HepG2 (cell line): ENCODE measurements around the gene CDC42EP1. TPM values are rescaled to one million over a fixed set of nuclear protein-coding genes. Genes with fewer than 3 reads are reported as not detected.

Experiments used
- ARHGAP35 ChIP-seq: sonication (generic); formaldehyde crosslinking; IDR thresholded peaks from 2 replicates; pipeline ENCODE4 v1.9.0; 2022; ENCODE audit warnings: mild to moderate bottlenecking, inconsistent platforms, moderate library complexity, missing genetic modification reagents, borderline replicate concordance
- FOSL2 ChIP-seq: sonication (generic); formaldehyde crosslinking; IDR thresholded peaks from 2 replicates; pipeline ENCODE4 v1.4.0; 2020; ENCODE audit warnings: missing genetic modification reagents
- HNRNPH1 ChIP-seq: fragments of 200-400 bp; formaldehyde crosslinking; optimal IDR thresholded peaks from 2 replicates; pipeline ENCODE3; 2017; ENCODE audit warnings: mild to moderate bottlenecking, low read depth, low read length
- MLLT10 ChIP-seq: sonication (generic); formaldehyde crosslinking; IDR thresholded peaks from 2 replicates; pipeline ENCODE4 v1.4.0; 2020; ENCODE audit warnings: missing genetic modification reagents
- MXI1 ChIP-seq: IDR thresholded peaks from 3 replicates; pipeline ENCODE4 v1.6.1; 2012; ENCODE audit warnings: low read depth, low read length, inconsistent platforms, borderline replicate concordance
- POLR2AphosphoS5 ChIP-seq: IDR thresholded peaks from 2 replicates; pipeline ENCODE4 v1.6.1; 2012; ENCODE audit warnings: low read depth, low read length
- SALL1 ChIP-seq: sonication (generic); formaldehyde crosslinking; IDR thresholded peaks from 2 replicates; pipeline ENCODE4 v1.8.0; 2022; ENCODE audit warnings: mild to moderate bottlenecking, missing genetic modification reagents
- SAP130 ChIP-seq: IDR thresholded peaks from 2 replicates; pipeline ENCODE4 v1.6.1; 2016; ENCODE audit warnings: low read depth
- SP4 ChIP-seq: sonication (generic); formaldehyde crosslinking; IDR thresholded peaks from 2 replicates; pipeline ENCODE4 v1.8.1; 2023; ENCODE audit warnings: mild to moderate bottlenecking, missing genetic modification reagents
- SRSF9 ChIP-seq: fragments of 200-400 bp; formaldehyde crosslinking; IDR thresholded peaks from 2 replicates; pipeline ENCODE4 v1.6.1; 2018; ENCODE audit warnings: borderline replicate concordance, mild to moderate bottlenecking, low read depth, low read length; ENCODE audit not compliant: insufficient read depth, poor library complexity, severe bottlenecking
- ZIK1 ChIP-seq: sonication (generic); formaldehyde crosslinking; IDR thresholded peaks from 2 replicates; pipeline ENCODE4 v1.5.0; 2020; ENCODE audit warnings: mild to moderate bottlenecking, low read depth, missing genetic modification reagents, borderline replicate concordance
- ZNF20 ChIP-seq: sonication (generic); formaldehyde crosslinking; IDR thresholded peaks from 2 replicates; pipeline ENCODE4 v1.4.0; 2020; ENCODE audit warnings: mild to moderate bottlenecking, moderate library complexity, missing genetic modification reagents
- ZNF235 ChIP-seq: sonication (generic); formaldehyde crosslinking; IDR thresholded peaks from 2 replicates; pipeline ENCODE4 v1.8.1; 2023; ENCODE audit warnings: mild to moderate bottlenecking, missing genetic modification reagents, borderline replicate concordance
- ZNF33A ChIP-seq: sonication (generic); formaldehyde crosslinking; IDR thresholded peaks from 2 replicates; pipeline ENCODE4 v1.5.1; 2020; ENCODE audit warnings: missing genetic modification reagents, mild to moderate bottlenecking, moderate library complexity, borderline replicate concordance
- ZNF556 ChIP-seq: sonication (generic); formaldehyde crosslinking; IDR thresholded peaks from 2 replicates; pipeline ENCODE4 v1.4.0; 2020; ENCODE audit warnings: mild to moderate bottlenecking, missing genetic modification reagents, borderline replicate concordance
- ZNF616 ChIP-seq: sonication (generic); formaldehyde crosslinking; IDR thresholded peaks from 2 replicates; pipeline ENCODE4 v1.5.0; 2020; ENCODE audit warnings: low read depth, mild to moderate bottlenecking, missing genetic modification reagents
- polyA plus RNA-seq, 8 experiments: library from polyadenylated mRNA; depleted of rRNA in 3 of 8; stranded (reverse) in 7 of 8; unstranded in 1 of 8; fragments of >200 nt; fragmentation: Illumina TruSeq in 4 of 8; extraction: Trizol in 4 of 8; gene quantifications; 2 replicates each; pipeline versions ENCODE4 v1.2.1 to v1.2.3, GENCODE V29; 2011 to 2016; ENCODE audit warnings: low read depth in 4 of 8, missing spikeins in 1 of 8, mixed read lengths in 1 of 8; ENCODE audit not compliant: insufficient read depth in 1 of 8
- total RNA-seq, 5 experiments: library from RNA; depleted of rRNA; stranded (reverse); fragments of >200 nt; fragmentation: Illumina TruSeq; extraction: Trizol; gene quantifications; 2 replicates each; pipeline ENCODE4 v1.2.3, GENCODE V29; 2016; ENCODE audit warnings: low read depth in 1 of 5
- TF ChIP-seq, protein P1 (sequence below), 2 experiments: IDR thresholded peaks; 2 replicates each; pipeline ENCODE4 v1.6.1; 2011 to 2012; ENCODE audit warnings: low read length in 2 of 2, borderline replicate concordance in 1 of 2, low read depth in 1 of 2, mild to moderate bottlenecking in 1 of 2, moderate library complexity in 1 of 2
- TF ChIP-seq, protein P2 (sequence below): sonication (generic); formaldehyde crosslinking; IDR thresholded peaks from 2 replicates; pipeline ENCODE4 v1.5.0; 2020; ENCODE audit warnings: mild to moderate bottlenecking, missing genetic modification reagents, moderate library complexity
- TF ChIP-seq, protein P3 (sequence below): sonication (generic); formaldehyde crosslinking; IDR thresholded peaks from 2 replicates; pipeline ENCODE4 v1.8.1; 2023; ENCODE audit warnings: missing genetic modification reagents, inconsistent platforms, borderline replicate concordance
- TF ChIP-seq, protein P4 (sequence below): sonication (generic); formaldehyde crosslinking; IDR thresholded peaks from 2 replicates; pipeline ENCODE4 v1.4.0; 2020; ENCODE audit warnings: missing genetic modification reagents, mild to moderate bottlenecking, borderline replicate concordance

The CDC42EP1 gene
- total and polyA plus RNA-seq, 2 of the 13 experiments (the other 11 are each of a cell fraction or from before 2014, with no cell fraction given): 17.1 to 29.5 TPM

- TF ChIP-seq, protein P1, sequence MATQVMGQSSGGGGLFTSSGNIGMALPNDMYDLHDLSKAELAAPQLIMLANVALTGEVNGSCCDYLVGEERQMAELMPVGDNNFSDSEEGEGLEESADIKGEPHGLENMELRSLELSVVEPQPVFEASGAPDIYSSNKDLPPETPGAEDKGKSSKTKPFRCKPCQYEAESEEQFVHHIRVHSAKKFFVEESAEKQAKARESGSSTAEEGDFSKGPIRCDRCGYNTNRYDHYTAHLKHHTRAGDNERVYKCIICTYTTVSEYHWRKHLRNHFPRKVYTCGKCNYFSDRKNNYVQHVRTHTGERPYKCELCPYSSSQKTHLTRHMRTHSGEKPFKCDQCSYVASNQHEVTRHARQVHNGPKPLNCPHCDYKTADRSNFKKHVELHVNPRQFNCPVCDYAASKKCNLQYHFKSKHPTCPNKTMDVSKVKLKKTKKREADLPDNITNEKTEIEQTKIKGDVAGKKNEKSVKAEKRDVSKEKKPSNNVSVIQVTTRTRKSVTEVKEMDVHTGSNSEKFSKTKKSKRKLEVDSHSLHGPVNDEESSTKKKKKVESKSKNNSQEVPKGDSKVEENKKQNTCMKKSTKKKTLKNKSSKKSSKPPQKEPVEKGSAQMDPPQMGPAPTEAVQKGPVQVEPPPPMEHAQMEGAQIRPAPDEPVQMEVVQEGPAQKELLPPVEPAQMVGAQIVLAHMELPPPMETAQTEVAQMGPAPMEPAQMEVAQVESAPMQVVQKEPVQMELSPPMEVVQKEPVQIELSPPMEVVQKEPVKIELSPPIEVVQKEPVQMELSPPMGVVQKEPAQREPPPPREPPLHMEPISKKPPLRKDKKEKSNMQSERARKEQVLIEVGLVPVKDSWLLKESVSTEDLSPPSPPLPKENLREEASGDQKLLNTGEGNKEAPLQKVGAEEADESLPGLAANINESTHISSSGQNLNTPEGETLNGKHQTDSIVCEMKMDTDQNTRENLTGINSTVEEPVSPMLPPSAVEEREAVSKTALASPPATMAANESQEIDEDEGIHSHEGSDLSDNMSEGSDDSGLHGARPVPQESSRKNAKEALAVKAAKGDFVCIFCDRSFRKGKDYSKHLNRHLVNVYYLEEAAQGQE (IDR thresholded peaks at IDR 0.05; ENCODE audit: borderline replicate concordance in 1 of 2, low read depth in 1 of 2, low read length in 2 of 2): no peak
- TF ChIP-seq, protein P2, sequence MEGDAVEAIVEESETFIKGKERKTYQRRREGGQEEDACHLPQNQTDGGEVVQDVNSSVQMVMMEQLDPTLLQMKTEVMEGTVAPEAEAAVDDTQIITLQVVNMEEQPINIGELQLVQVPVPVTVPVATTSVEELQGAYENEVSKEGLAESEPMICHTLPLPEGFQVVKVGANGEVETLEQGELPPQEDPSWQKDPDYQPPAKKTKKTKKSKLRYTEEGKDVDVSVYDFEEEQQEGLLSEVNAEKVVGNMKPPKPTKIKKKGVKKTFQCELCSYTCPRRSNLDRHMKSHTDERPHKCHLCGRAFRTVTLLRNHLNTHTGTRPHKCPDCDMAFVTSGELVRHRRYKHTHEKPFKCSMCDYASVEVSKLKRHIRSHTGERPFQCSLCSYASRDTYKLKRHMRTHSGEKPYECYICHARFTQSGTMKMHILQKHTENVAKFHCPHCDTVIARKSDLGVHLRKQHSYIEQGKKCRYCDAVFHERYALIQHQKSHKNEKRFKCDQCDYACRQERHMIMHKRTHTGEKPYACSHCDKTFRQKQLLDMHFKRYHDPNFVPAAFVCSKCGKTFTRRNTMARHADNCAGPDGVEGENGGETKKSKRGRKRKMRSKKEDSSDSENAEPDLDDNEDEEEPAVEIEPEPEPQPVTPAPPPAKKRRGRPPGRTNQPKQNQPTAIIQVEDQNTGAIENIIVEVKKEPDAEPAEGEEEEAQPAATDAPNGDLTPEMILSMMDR (CRISPR knock-in tag): peak; percentile 96
- TF ChIP-seq ZNF235 (CRISPR knock-in tag) (no peak), SAP130 (CRISPR knock-in tag) (peak; percentile 66), ARHGAP35 (CRISPR knock-in tag) (no peak), SP4 (CRISPR knock-in tag) (no peak), ZNF20 (no peak), ZNF556 (CRISPR knock-in tag) (no peak; the same call in 1 of the 2 replicates), HNRNPH1 (no peak), SALL1 (CRISPR knock-in tag) (peak; percentile 46), ZNF616 (no peak), POLR2AphosphoS5 (no peak), FOSL2 (CRISPR knock-in tag) (0 out of 2 replicates have a peak, but pooled peaks have one; percentile 48), MXI1 (peak; percentile 57; the same call in 1 of the 3 replicates), SRSF9 (no peak), ZNF33A (CRISPR knock-in tag) (no peak), MLLT10 (CRISPR knock-in tag) (no peak), ZIK1 (CRISPR knock-in tag) (no peak)
- TF ChIP-seq, protein P3, sequence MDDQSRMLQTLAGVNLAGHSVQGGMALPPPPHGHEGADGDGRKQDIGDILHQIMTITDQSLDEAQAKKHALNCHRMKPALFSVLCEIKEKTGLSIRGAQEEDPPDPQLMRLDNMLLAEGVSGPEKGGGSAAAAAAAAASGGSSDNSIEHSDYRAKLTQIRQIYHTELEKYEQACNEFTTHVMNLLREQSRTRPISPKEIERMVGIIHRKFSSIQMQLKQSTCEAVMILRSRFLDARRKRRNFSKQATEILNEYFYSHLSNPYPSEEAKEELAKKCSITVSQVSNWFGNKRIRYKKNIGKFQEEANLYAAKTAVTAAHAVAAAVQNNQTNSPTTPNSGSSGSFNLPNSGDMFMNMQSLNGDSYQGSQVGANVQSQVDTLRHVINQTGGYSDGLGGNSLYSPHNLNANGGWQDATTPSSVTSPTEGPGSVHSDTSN (CRISPR knock-in tag): no peak
- TF ChIP-seq, protein P4, sequence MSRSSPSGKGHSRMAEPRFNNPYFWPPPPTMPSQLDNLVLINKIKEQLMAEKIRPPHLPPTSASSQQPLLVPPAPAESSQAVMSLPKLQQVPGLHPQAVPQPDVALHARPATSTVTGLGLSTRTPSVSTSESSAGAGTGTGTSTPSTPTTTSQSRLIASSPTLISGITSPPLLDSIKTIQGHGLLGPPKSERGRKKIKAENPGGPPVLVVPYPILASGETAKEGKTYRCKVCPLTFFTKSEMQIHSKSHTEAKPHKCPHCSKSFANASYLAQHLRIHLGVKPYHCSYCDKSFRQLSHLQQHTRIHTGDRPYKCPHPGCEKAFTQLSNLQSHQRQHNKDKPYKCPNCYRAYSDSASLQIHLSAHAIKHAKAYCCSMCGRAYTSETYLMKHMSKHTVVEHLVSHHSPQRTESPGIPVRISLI (CRISPR knock-in tag): peak; percentile 87
Measured at GRCh38 chr22:37607010-37607934, 47.0 kb downstream of the CDC42EP1 start (continued).
